ENCODE measurements around the gene SUMF2.
A peak's percentile ranks its signal among the peaks of the same experiment; 100 is the strongest.
"Not testable (repeated sequence)": the region's sequence is repeated elsewhere in the genome, so short reads cannot be mapped to it uniquely, and the experiment has no call there.

SUMF2 gene

DNA sequence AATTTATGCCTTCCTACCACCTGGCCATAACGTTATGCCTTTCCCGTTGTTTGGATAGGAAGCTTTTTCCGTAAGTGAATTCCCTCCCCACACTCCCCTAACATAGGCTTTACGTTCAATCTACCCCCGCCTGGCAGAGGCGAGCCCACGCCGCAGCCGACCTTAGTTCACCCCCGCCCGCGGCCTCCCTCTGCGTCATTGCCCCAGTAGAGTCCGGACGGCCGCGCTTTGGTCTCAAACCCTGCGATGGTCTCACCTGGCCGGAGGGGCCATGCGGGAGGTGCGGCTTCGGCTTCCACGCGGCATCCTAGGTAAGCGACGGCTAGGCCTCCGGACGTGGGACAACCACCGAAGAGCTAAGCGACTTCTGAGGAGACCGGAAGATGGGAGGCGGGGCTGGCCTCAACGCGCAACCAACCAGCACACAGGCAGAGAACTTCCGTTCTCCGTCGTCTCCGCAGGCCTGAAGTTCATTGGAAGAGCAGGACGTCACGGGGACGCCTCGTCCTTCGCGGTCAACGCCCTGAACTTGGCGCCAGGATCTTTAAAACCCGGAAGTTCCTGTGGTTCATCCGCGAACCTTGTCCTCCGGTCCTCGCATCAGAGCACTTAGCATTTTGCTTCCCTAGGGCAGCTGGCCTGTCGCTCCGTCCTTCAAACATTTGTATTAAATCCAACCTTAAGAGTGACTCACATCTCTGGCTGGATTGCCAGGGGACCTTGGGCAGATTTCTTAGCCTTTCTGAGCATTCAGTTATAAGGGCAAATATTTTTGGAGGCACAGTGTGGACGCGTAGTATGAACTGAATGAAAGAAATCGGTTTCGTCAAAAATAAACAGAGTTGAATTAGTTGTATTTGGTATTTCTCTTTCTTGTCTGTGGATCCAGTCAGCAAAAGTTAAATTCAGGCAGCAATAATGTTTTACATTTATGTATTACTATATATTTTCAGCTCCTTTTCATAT lies 42.3 kb downstream of the SUMF2 start, which contains the start of gene CHCHD2:
Gene CHCHD2 (minus strand): TSS at position 369 of the 966 bp plus-strand sequence. CDS start 63 bp downstream, at position 306.
- DNase-seq (ENCODE audit: low read depth in 1 of 2, low spot score in 1 of 2) = peak; percentile 81

- no peak for DNase-seq (ENCODE audit: low read depth in 1 of 2, low spot score in 1 of 2)
Observed at GRCh38 chr7:56107954-56108258, 43.8 kb downstream of the SUMF2 start.

DNA sequence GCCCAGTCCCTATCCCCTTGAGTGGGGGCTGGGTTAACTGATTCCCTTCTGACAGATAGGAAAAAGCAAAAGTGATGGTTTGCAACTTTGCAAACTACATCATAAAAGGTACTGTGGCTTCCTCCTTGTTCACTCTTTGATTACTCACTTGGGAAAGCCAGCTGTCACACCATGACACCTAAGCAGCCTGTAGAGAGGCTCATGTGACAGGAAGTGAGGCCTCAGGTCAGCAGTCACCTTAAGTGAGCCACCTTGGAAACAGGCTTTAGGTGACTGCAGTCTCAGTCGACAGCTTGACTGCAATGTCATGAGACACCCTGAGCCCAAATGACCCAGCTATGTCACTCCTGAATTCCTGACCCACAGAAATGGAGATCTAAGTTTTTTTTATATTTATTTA lies 46.5 kb downstream of the SUMF2 start:
- DNase-seq (ENCODE audit: low read depth in 1 of 2, low spot score in 1 of 2) = no peak

DNA sequence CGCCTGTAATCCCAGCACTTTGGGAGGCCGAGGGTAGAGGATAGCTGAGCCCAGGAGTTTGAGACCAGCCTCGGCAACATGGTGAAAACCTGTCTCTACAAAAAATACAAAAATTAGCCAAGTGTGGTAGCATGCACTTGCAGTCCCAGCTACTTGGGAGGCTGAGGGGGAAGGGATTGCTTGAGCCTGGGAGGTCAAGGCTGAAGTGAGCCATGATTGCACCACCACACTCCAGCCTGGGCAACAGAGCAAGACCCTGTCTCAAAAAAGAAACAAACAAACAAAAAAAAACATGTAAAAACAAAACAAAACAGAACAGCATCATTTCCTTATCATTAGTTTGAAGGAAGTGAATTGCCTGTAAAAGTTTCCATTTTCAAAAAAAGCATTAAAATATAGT lies 48.2 kb downstream of the SUMF2 start:
- not testable (repeated sequence) for DNase-seq (ENCODE audit: low read depth in 1 of 2, low spot score in 1 of 2)

GRCh38 chr7:56115852-56116538 lies 51.9 kb downstream of the SUMF2 start, which contains the start of gene NUPR2:
Gene NUPR2, minus strand, starts transcription at chr7:56116417. Its CDS starts 103 bp downstream, at chr7:56116314.
- no peak for DNase-seq (ENCODE audit: low read depth in 1 of 2, low spot score in 1 of 2)

DNA sequence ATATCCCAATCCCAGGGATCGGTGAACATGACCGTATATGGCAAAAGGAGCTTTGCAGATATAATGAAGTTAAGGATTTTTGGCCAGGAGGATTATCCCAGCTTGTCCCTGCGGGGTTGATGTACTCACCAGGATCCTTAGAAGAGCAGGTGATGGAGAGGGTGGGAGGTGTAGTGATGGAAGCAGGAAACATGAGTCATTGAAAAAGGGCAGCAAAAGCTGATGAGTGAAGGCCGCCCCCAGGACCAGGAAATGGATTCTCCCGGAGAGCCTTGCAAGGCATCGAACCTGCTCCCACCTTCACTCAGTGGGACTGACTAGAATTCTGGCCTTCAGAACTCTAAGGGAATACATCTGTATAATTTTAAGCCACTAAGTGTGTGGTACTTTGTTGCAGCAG lies 57.4 kb downstream of the SUMF2 start:
- no peak for DNase-seq (ENCODE audit: low read depth in 1 of 2, low spot score in 1 of 2)

DNA sequence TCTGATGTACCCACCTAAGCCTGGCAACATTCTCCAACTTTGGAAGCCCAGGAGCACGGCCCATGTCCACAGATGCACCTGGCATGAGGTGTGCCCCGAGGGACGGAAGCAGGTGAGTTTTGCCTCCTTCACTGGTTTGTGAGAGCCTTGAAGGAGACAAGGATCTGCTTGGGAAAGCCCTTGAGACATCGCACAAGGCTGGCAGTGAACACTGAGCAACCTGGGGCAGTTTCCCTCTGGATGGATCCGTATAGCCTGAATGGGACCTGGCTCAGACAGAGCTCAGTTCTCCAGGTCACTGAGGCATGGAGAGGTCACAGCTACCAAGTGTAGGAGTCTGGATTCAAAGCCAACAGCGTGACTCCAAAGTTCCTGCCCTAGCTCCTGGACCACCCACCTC lies 60.9 kb downstream of the SUMF2 start:
- DNase-seq (ENCODE audit: low read depth in 1 of 2, low spot score in 1 of 2) = no peak

- no peak for DNase-seq (ENCODE audit: low read depth in 1 of 2, low spot score in 1 of 2)
Observed at GRCh38 chr7:56125831-56126230, 61.7 kb downstream of the SUMF2 start.

DNA sequence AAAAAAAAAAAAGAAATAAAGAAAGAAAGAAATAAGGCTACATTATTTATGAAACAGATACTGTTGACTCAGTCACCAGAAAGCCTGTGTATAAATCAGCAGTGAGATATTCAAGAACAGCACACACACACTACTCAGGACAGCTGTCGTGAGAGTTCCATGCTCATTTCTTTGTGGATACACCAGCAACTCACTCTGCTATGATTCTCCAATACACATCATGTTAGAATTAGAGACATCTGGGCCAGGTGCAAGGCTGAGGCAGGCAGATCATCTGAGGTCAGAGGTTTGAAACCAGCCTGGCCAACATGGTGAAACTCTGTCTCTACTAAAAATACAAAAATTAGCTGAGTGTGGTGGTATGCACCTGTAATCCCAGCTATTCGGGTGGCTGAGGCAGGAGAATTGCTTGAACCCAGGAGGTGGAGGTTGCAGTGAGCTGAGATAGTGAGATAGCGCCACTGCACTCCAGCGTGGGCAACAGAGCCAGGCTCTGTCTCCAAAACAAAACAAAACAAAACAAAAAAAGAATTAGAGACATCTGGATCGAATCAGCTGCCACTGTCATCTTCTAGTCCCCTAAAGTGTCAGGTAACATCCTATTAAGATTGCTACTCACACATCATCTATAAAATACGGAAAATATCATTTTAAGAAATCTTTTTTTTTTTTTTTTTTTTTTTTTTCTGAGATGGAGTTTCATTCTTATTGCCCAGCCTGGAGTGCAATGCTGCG lies 63.3 kb downstream of the SUMF2 start:
- DNase-seq (ENCODE audit: low read depth in 1 of 2, low spot score in 1 of 2) = no peak

Data from stimulated activated CD4-positive, alpha-beta T cell treated with anti-CD3 and anti-CD28 coated beads, Interleukin-15, amount 100 ng/mL, for 1 hour (primary cell).